OCI-LY3 (cell line): Measurements from ENCODE around the gene NBL1.
"Not testable (repeated sequence)": the region's sequence is repeated elsewhere in the genome, so short reads cannot be mapped to it uniquely, and the experiment has no call there.

Source experiments
- H2AFZ ChIP-seq: fragments of 200-600, 300-600 bp; shearing (Covaris generic); 2 replicates; pipeline ENCODE4 v1.6.0; 2014; ENCODE audit warnings: antibody characterized with exemption, low read depth, low read length
- H3K27ac ChIP-seq: fragments of 200-600, 300-600 bp; sonication (generic); 2 replicates; pipeline ENCODE4 v1.5.1; 2014; ENCODE audit warnings: mild to moderate bottlenecking, low read length, moderate library complexity, mixed read lengths
- H3K27me3 ChIP-seq: fragments of 200-600, 300-600 bp; sonication (generic); 2 replicates; pipeline ENCODE4 v1.6.1; 2014; ENCODE audit warnings: low read depth, low read length, mixed read lengths
- H3K36me3 ChIP-seq: fragments of 200-600, 300-600 bp; sonication (generic); replicated peaks from 2 replicates; pipeline ENCODE3; 2014; ENCODE audit warnings: low read depth, low read length, mixed read lengths
- H3K4me1 ChIP-seq: fragments of 300-600, 200-600 bp; sonication (generic); 2 replicates; pipeline ENCODE4 v1.6.1; 2014; ENCODE audit warnings: low read length, mixed read lengths
- H3K4me2 ChIP-seq: fragments of 200-600, 300-600 bp; sonication (generic); 2 replicates; pipeline ENCODE4 v1.6.1; 2014; ENCODE audit warnings: low read length, mixed read lengths
- H3K4me3 ChIP-seq: fragments of 300-600, 200-600 bp; sonication (generic); 2 replicates; pipeline ENCODE4 v1.5.1; 2014; ENCODE audit warnings: antibody characterized with exemption, mild to moderate bottlenecking, low read length, moderate library complexity
- H3K79me2 ChIP-seq: fragments of 300-600, 200-600 bp; shearing (Covaris generic); 2 replicates; pipeline ENCODE4 v1.6.1; 2014; ENCODE audit warnings: mild to moderate bottlenecking, low read length, mixed read lengths
- H3K9ac ChIP-seq: fragments of 300-600, 200-600 bp; shearing (Covaris generic); 2 replicates; pipeline ENCODE4 v1.6.0; 2014; ENCODE audit warnings: mild to moderate bottlenecking, low read length, moderate library complexity
- H3K9me3 ChIP-seq: fragments of 200-600, 300-600 bp; shearing (Covaris generic); 2 replicates; pipeline ENCODE4 v1.6.1; 2014; ENCODE audit warnings: low read length, mixed read lengths; ENCODE audit not compliant: insufficient read depth
- H4K20me1 ChIP-seq: fragments of 200-600, 300-600 bp; sonication (generic); 2 replicates; pipeline ENCODE4 v1.6.1; 2016; ENCODE audit warnings: low read length, mixed read lengths; ENCODE audit not compliant: insufficient read depth
- EZH2phosphoT487 ChIP-seq: fragments of 200-600 bp; shearing (Covaris generic); IDR thresholded peaks from 2 replicates; pipeline ENCODE4 v1.6.1; 2018; ENCODE audit warnings: antibody characterized with exemption, mixed run types, low read depth
- TF ChIP-seq, protein P1 (sequence below): fragments of 200-600, 300-600 bp; sonication (generic); IDR thresholded peaks from 2 replicates; pipeline ENCODE4 v1.5.1; 2014; ENCODE audit warnings: antibody characterized with exemption, low read length, low read depth

NBL1 gene

DNA sequence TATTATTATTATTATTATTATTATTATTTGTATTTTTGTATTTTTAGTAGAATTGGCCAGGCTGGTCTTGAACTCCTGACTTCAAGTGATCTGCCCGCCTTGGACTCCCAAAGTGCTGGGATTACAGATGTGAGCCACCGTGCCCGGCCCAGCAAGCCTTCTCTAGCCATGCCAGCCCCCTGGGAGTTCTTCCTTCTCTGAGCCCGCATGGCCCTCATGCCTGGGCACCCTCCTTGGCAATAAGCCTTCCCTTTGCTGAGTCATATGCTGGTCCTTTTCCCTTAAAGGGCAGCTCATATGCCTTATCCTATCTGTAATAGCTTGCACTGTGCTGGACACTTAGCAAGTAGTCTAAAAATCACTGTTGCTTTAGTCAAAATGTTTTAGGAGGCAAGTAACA, 8.5 kb upstream of the NBL1 start:
- Histone ChIP-seq H3K4me1 (no peaks in the 10 kb centered on the region), H4K20me1 (no peaks in the 10 kb centered on the region), H3K27ac (no peak overlapping the region), H3K4me2 (no peak overlapping the region), H3K79me2 (no peaks in the 10 kb centered on the region), H3K9me3 (no peaks in the 10 kb centered on the region), H3K9ac (no peak overlapping the region), H3K4me3 (no peak overlapping the region), H3K36me3 (no peaks in the 10 kb centered on the region), H3K27me3 (no peaks in the 10 kb centered on the region), H2AFZ (no peak overlapping the region)
- TF ChIP-seq EZH2phosphoT487 = no peak
- TF ChIP-seq, protein P1, sequence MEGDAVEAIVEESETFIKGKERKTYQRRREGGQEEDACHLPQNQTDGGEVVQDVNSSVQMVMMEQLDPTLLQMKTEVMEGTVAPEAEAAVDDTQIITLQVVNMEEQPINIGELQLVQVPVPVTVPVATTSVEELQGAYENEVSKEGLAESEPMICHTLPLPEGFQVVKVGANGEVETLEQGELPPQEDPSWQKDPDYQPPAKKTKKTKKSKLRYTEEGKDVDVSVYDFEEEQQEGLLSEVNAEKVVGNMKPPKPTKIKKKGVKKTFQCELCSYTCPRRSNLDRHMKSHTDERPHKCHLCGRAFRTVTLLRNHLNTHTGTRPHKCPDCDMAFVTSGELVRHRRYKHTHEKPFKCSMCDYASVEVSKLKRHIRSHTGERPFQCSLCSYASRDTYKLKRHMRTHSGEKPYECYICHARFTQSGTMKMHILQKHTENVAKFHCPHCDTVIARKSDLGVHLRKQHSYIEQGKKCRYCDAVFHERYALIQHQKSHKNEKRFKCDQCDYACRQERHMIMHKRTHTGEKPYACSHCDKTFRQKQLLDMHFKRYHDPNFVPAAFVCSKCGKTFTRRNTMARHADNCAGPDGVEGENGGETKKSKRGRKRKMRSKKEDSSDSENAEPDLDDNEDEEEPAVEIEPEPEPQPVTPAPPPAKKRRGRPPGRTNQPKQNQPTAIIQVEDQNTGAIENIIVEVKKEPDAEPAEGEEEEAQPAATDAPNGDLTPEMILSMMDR = no peak

DNA sequence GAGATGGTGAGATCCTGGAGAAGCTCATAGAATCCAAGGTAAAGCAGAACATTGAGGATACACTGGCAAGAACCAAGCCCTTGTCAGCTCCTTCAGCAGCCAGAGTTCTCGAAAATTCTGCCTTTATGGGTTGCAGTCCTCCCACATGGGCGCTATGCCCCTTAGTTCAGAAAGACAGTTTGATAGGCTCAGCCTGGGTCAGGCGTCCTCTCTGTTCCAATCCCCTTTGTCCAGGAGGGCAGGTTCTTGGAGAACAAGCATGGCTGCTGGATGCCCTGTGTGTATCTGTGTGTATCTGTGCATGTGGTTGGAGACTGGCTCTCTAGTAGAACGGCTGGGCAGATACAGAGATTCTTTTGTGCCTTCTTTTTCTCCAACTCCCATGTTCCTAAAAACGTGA, 8.0 kb upstream of the NBL1 start:
- H3K4me1 ChIP-seq = no peaks in the 10 kb centered on the region
- H3K9ac ChIP-seq = no peak overlapping the region
- no peak overlapping the region for H2AFZ ChIP-seq
- no peaks in the 10 kb centered on the region for H3K27me3 ChIP-seq
- H3K36me3 ChIP-seq = no peaks in the 10 kb centered on the region
- no peaks in the 10 kb centered on the region for H3K79me2 ChIP-seq
- no peaks in the 10 kb centered on the region for H3K9me3 ChIP-seq
- H3K27ac ChIP-seq = no peak overlapping the region
- no peaks in the 10 kb centered on the region for H4K20me1 ChIP-seq
- TF ChIP-seq, protein P1 = no peak
- no peak for TF ChIP-seq EZH2phosphoT487
- no peak overlapping the region for H3K4me3 ChIP-seq
- no peak overlapping the region for H3K4me2 ChIP-seq

GRCh38 chr1:19636749-19637148, 7.4 kb upstream of the NBL1 start:
- not testable (repeated sequence) for H4K20me1 ChIP-seq, H3K36me3 ChIP-seq, H3K9ac ChIP-seq, H3K9me3 ChIP-seq, H2AFZ ChIP-seq, H3K4me2 ChIP-seq, H3K27me3 ChIP-seq, H3K79me2 ChIP-seq, H3K4me3 ChIP-seq, H3K4me1 ChIP-seq, H3K27ac ChIP-seq

GRCh38 chr1:19637606-19638005, 6.5 kb upstream of the NBL1 start:
- H3K4me2 ChIP-seq = no peak overlapping the region
- no peaks in the 10 kb centered on the region for H3K36me3 ChIP-seq
- no peak for TF ChIP-seq EZH2phosphoT487
- TF ChIP-seq, protein P1 = no peak
- no peak overlapping the region for H3K4me3 ChIP-seq
- no peaks in the 10 kb centered on the region for H3K79me2 ChIP-seq
- H3K27ac ChIP-seq = no peak overlapping the region
- no peaks in the 10 kb centered on the region for H3K27me3 ChIP-seq
- no peaks in the 10 kb centered on the region for H4K20me1 ChIP-seq
- H3K9ac ChIP-seq = no peak overlapping the region
- no peaks in the 10 kb centered on the region for H3K9me3 ChIP-seq
- H2AFZ ChIP-seq = no peak overlapping the region
- no peaks in the 10 kb centered on the region for H3K4me1 ChIP-seq

- H3K27me3 ChIP-seq, H3K36me3 ChIP-seq, H3K4me1 ChIP-seq, H2AFZ ChIP-seq, H3K79me2 ChIP-seq, H3K9ac ChIP-seq, H3K27ac ChIP-seq, H3K4me2 ChIP-seq, H3K9me3 ChIP-seq, H4K20me1 ChIP-seq, H3K4me3 ChIP-seq: not testable (repeated sequence)
These were observed 4.9 kb upstream of the NBL1 start for GRCh38 chr1:19639228-19639627.
